Limb (tissue), 2 donors: ENCODE data around the gene FAM13A.

ENCODE experiments used
- DNase-seq, 2 donors: peaks; one replicate each; pipeline ENCODE4 v3.0.0-alpha.2; 2016; ENCODE audit errors: extremely low spot score in 2 of 2

FAM13A gene

GRCh38 chr4:88814043-88814617, 242.9 kb downstream of the FAM13A start:
- DNase-seq = no peak

- no peak for DNase-seq
These were observed 244.0 kb downstream of the FAM13A start for GRCh38 chr4:88813013-88813412.

GRCh38 chr4:88812420-88812819, 244.6 kb downstream of the FAM13A start:
- no peak for DNase-seq

- DNase-seq = no peak
These were observed 245.1 kb downstream of the FAM13A start for GRCh38 chr4:88811904-88812303.

- no peak for DNase-seq
These were observed 246.7 kb downstream of the FAM13A start for GRCh38 chr4:88810325-88810724.

GRCh38 chr4:88809576-88810219, 247.3 kb downstream of the FAM13A start:
- peak in 1 of 2 donors; percentile 55 for DNase-seq

GRCh38 chr4:88809101-88809500, 247.9 kb downstream of the FAM13A start:
- DNase-seq = no peak

GRCh38 chr4:88807499-88807898, 249.5 kb downstream of the FAM13A start:
- no peak for DNase-seq

GRCh38 chr4:88804234-88804633, 252.8 kb downstream of the FAM13A start:
- DNase-seq = no peak

- no peak for DNase-seq
These were observed 253.3 kb downstream of the FAM13A start for GRCh38 chr4:88803600-88804096.

GRCh38 chr4:88802585-88803286, 254.2 kb downstream of the FAM13A start:
- no peak for DNase-seq

GRCh38 chr4:88802138-88802537, 254.8 kb downstream of the FAM13A start:
- no peak for DNase-seq

- DNase-seq = no peak
These were observed 257.1 kb downstream of the FAM13A start for GRCh38 chr4:88799900-88800299.

- no peak for DNase-seq
These were observed 259.3 kb downstream of the FAM13A start for GRCh38 chr4:88797725-88798124.

- DNase-seq = no peak
These were observed 260.4 kb downstream of the FAM13A start for GRCh38 chr4:88796545-88796944.

GRCh38 chr4:88794952-88795351, 262.0 kb downstream of the FAM13A start:
- DNase-seq = no peak

- no peak for DNase-seq
These were observed 262.8 kb downstream of the FAM13A start for GRCh38 chr4:88794087-88794690.

GRCh38 chr4:88793475-88793874, 263.5 kb downstream of the FAM13A start:
- no peak for DNase-seq

- DNase-seq = no peak
These were observed 264.2 kb downstream of the FAM13A start for GRCh38 chr4:88792821-88793220.

- DNase-seq = no peak
These were observed 264.7 kb downstream of the FAM13A start for GRCh38 chr4:88792268-88792781.

- no peak for DNase-seq
These were observed 265.7 kb downstream of the FAM13A start for GRCh38 chr4:88791274-88791673.

- DNase-seq = no peak
These were observed 268.1 kb downstream of the FAM13A start for GRCh38 chr4:88788895-88789294.
